Fibroblast of lung (primary cell): ENCODE measurements around the gene PTPRH.

Experiments
- EZH2 ChIP-seq: IDR thresholded peaks from 2 replicates; pipeline ENCODE4 v1.5.1; 2012; ENCODE audit warnings: low read length, control low read depth, mild to moderate bottlenecking; ENCODE audit errors: missing control alignments
- TF ChIP-seq, protein P1 (sequence below), 2 donors: IDR thresholded peaks in 1 of 2; conservative IDR thresholded peaks in 1 of 2; 1 replicate in 1 of 2; 2 replicates in 1 of 2; pipeline ENCODE4 v1.5.1; 2011 to 2012; ENCODE audit warnings: low read length in 2 of 2, control low read depth in 1 of 2, inconsistent platforms in 1 of 2, low read depth in 1 of 2, mild to moderate bottlenecking in 1 of 2

DNA sequence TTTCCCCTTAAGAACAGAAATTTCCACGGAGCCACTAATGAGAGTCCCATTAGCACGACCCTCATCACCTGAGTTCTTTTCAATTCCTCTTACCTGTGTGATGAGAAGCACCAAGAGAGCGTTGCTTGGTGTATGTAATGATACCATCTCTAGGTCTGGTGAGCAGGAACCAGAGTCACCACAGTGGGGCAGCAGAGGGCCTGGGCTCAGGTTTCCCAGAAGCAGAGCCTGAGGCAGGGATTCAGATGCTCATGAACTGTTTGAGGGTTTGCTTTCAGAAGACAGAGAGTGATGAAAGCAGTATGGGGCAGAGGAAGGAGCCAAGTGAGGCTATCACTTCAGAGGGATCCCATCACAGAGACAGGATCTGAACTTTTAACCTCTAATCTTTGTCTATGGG is 3.1 kb upstream of the PTPRH start:
- TF ChIP-seq, protein P1, sequence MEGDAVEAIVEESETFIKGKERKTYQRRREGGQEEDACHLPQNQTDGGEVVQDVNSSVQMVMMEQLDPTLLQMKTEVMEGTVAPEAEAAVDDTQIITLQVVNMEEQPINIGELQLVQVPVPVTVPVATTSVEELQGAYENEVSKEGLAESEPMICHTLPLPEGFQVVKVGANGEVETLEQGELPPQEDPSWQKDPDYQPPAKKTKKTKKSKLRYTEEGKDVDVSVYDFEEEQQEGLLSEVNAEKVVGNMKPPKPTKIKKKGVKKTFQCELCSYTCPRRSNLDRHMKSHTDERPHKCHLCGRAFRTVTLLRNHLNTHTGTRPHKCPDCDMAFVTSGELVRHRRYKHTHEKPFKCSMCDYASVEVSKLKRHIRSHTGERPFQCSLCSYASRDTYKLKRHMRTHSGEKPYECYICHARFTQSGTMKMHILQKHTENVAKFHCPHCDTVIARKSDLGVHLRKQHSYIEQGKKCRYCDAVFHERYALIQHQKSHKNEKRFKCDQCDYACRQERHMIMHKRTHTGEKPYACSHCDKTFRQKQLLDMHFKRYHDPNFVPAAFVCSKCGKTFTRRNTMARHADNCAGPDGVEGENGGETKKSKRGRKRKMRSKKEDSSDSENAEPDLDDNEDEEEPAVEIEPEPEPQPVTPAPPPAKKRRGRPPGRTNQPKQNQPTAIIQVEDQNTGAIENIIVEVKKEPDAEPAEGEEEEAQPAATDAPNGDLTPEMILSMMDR (conservative IDR thresholded peaks at IDR 0.05 in 1 of 2, IDR thresholded peaks at IDR 0.05 in 1 of 2; ENCODE audit: low read depth in 1 of 2, low read length in 2 of 2): peak in 1 of 2 donors; percentile 12
- TF ChIP-seq EZH2: no peak
